HG03378 (cell line): ENCODE results near the gene SMIM41.
"Not testable (repeated sequence)": the region's sequence is repeated elsewhere in the genome, so short reads cannot be mapped to it uniquely, and the experiment has no call there.

Source experiments
- ATAC-seq: cut with Tn5 transposase; IDR thresholded peaks from one replicate; pipeline ENCODE4 v1.9.1; 2021; ENCODE audit warnings: mild to moderate bottlenecking, moderate library complexity; ENCODE audit not compliant: unreplicated experiment

Gene SMIM41

GRCh38 chr12:52083638-52083996 is 4.1 kb downstream of the SMIM41 start:
- ATAC-seq = no peak

- no peak for ATAC-seq
These were observed 5.2 kb downstream of the SMIM41 start for GRCh38 chr12:52084491-52085231.

GRCh38 chr12:52085682-52086180 is 6.2 kb downstream of the SMIM41 start:
- no peak for ATAC-seq

GRCh38 chr12:52086366-52086765 is 6.9 kb downstream of the SMIM41 start:
- ATAC-seq = no peak

- ATAC-seq = no peak
These were observed 7.7 kb downstream of the SMIM41 start for GRCh38 chr12:52086944-52087835.

GRCh38 chr12:52087961-52088820 is 8.7 kb downstream of the SMIM41 start:
- ATAC-seq = no peak

GRCh38 chr12:52089491-52089890 is 10.0 kb downstream of the SMIM41 start:
- no peak for ATAC-seq

- no peak for ATAC-seq
These were observed 10.8 kb downstream of the SMIM41 start for GRCh38 chr12:52090291-52090690.

GRCh38 chr12:52091061-52091460 is 11.6 kb downstream of the SMIM41 start:
- ATAC-seq = no peak

- ATAC-seq = no peak
These were observed 12.4 kb downstream of the SMIM41 start for GRCh38 chr12:52091869-52092268.

- ATAC-seq = no peak
These were observed 13.8 kb downstream of the SMIM41 start for GRCh38 chr12:52093346-52093745.

GRCh38 chr12:52096332-52097044 is 17.0 kb downstream of the SMIM41 start:
- no peak for ATAC-seq

GRCh38 chr12:52097045-52097666 is 17.7 kb downstream of the SMIM41 start:
- ATAC-seq = no peak

GRCh38 chr12:52104431-52105089 is 25.1 kb downstream of the SMIM41 start:
- ATAC-seq = not testable (repeated sequence)

GRCh38 chr12:52116222-52117125 is 37.0 kb downstream of the SMIM41 start:
- not testable (repeated sequence) for ATAC-seq

- ATAC-seq = not testable (repeated sequence)
These were observed 38.4 kb downstream of the SMIM41 start for GRCh38 chr12:52117806-52118475.

GRCh38 chr12:52119398-52120254 is 40.1 kb downstream of the SMIM41 start:
- ATAC-seq = no peak
